Astrocyte of the spinal cord (primary cell): Measurements from ENCODE around the gene MED26.

Experiments used
- DNase-seq: peaks from one replicate; pipeline ENCODE4 v3.0.0; 2011; ENCODE audit warnings: low read depth, low spot score
- H3K4me3 ChIP-seq: 2 replicates; pipeline ENCODE4 v1.5.1; 2011; ENCODE audit warnings: low read depth, mild to moderate bottlenecking, low read length, moderate library complexity
- CTCF ChIP-seq: IDR thresholded peaks from 2 replicates; pipeline ENCODE4 v1.5.1; 2012; ENCODE audit warnings: low read depth, mild to moderate bottlenecking, low read length, inconsistent platforms
- in situ Hi-C: cut with HindIII; loops from 2 replicates; pipeline ENCODE4 v1.10.0; 2017; ENCODE audit warnings: low sequenced_read_pairs

MED26 gene

GRCh38 chr19:16594681-16595091 lies 33.3 kb downstream of the MED26 start:
- no peak for DNase-seq
- in situ Hi-C loops, result no loop called here

GRCh38 chr19:16594131-16594586 lies 33.8 kb downstream of the MED26 start:
- no peak overlapping the region for H3K4me3 ChIP-seq
- TF ChIP-seq CTCF, result no peak
- no peak for DNase-seq
- in situ Hi-C loops, result no loop called here

More at GRCh38 chr19:16594681-16595091, 33.3 kb downstream of the MED26 start:
- no peak for TF ChIP-seq CTCF
- H3K4me3 ChIP-seq, result no peak overlapping the region

DNA sequence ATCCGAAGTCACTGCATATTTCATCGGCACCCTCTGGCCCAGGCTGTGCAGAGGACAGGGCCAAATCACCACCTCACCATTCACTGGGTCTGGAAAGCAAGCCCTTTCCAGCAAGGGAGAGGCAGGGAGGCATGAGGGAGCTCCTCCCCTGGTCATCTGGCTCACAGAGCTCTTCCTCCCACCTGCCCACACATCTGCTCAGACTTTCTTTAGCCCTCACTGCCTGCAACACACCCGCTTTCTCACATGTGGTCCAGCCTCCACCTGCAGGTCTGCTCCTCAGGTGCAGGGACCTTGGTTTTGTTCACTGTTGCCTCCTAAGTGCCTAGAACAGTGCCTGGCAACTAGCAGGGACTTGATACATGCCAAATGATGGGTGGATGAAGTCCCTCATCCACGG lies 34.8 kb downstream of the MED26 start:
- in situ Hi-C loops, result no loop called here
- H3K4me3 ChIP-seq, result no peak overlapping the region
- no peak for DNase-seq
- no peak for TF ChIP-seq CTCF

DNA sequence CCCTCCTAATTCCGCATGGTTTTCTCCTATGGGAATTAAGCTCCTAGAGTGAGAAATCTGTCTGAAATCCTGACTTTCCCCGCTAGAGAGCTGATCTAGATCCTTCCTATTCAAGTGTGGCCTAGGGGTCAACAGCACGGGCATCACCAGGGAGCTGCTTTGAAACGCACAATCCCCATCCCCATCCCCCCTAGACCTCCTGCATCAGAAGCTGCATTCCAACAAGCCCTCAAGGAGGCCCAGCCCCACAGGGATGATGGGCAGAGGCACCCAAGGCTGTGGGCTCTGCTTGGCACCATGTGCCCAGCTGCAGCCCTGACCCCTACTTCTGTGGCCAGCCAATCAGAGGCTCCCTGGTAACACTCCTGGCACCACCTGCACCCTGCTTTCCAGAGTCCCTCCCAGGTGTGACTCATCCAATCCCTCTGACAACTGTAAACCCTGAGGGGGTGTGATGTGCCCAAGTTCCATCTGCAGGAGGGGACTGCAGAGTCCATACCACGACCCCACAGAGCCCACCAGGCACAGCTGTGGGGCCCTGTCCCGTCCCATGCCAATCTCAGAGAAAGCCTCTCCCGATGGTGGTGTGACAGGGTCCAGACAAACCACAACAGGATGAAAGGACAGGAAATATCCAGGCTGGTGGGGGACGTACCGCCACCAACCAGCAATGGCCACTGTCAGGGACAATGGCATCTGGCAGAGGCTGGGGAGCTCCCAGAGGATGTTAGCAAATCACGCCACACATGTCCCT lies 36.0 kb downstream of the MED26 start:
- H3K4me3 ChIP-seq, result no peak overlapping the region
- DNase-seq, result no peak
- in situ Hi-C loops, result no loop called here

GRCh38 chr19:16590876-16591802 lies 36.9 kb downstream of the MED26 start:
- in situ Hi-C loops, result no loop called here
- H3K4me3 ChIP-seq, result no peak overlapping the region
- DNase-seq, result no peak
- no peak for TF ChIP-seq CTCF

More for the DNA sequence above, 36.0 kb downstream of the MED26 start:
- no peak for TF ChIP-seq CTCF

DNA sequence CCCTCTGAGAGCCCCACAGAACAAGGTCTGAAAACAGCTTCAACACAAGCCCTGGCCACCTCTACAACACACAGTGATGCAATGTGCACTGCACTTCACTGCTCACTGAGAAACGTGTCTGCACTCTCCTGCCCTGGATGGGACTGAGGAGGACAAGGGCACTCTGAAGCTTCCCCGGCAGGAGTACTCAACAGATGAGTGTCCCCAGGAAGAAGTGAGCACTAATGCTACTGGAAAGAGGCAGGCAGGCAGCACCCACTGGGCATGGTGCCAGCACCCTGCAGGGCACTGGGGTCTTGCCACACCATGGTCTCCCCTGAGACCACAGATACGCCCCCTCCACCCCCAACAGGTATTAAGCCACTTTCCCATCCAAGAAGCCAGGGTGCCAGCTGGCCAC lies 38.1 kb downstream of the MED26 start:
- in situ Hi-C loops, result no loop called here
- DNase-seq, result no peak
- no peak for TF ChIP-seq CTCF
- H3K4me3 ChIP-seq, result no peak overlapping the region
